ENCODE data around the gene ANXA2R.
"Not testable (repeated sequence)": the region's sequence is repeated elsewhere in the genome, so short reads cannot be mapped to it uniquely, and the experiment has no call there.

The ANXA2R gene

DNA sequence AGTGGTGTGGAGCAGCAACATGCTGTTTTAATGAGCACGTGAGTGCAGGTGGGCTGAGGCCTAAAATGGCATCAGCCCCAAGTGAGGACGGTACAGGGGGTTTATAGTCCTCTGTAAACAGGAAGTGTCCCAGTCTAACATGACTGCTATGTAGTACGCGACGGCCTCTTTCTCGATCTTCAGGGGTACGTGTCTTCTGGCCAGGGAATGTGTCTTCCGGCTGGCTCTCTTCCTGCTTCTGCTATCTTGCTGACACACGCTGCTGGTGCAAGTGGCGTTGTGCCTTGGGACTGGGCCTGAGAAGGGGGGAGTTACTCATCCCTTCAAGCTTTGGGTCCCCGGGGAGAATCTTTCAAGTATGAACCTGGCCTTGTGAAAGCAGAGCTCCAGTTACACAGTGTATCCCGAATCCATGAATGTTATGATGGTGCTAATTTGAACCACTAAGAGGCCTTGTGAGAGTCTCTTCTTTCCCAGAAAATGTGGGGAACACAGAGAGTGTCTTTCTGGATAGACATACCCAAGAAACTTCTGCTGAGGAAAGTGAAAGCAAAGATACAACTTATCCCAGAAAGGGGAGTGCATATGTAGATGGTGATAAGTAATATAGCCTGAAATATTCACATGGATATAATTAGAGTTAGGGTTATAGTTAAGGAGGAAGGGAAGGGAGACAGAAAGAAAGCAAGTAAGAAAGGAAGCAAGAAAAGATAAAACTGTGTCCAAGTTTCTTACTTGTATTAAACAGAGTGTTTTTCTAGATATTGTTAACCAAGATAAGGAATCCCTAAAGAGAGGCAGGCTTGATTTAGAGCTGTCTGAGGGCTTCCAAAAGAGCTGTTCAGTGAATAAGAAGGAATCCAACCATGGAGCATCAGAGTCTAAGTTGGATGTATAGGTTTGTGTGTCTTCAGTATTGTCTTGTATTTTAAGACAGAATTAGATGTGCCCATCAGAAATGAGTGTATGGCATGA is 35.5 kb upstream of the ANXA2R start:
- CTCF ChIA-PET = no interaction called here
- DNase-seq (ENCODE audit: low spot score) = no peak
- TF ChIP-seq, protein P1, sequence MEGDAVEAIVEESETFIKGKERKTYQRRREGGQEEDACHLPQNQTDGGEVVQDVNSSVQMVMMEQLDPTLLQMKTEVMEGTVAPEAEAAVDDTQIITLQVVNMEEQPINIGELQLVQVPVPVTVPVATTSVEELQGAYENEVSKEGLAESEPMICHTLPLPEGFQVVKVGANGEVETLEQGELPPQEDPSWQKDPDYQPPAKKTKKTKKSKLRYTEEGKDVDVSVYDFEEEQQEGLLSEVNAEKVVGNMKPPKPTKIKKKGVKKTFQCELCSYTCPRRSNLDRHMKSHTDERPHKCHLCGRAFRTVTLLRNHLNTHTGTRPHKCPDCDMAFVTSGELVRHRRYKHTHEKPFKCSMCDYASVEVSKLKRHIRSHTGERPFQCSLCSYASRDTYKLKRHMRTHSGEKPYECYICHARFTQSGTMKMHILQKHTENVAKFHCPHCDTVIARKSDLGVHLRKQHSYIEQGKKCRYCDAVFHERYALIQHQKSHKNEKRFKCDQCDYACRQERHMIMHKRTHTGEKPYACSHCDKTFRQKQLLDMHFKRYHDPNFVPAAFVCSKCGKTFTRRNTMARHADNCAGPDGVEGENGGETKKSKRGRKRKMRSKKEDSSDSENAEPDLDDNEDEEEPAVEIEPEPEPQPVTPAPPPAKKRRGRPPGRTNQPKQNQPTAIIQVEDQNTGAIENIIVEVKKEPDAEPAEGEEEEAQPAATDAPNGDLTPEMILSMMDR (conservative IDR thresholded peaks at IDR 0.05; ENCODE audit: low read depth) = no peak
- POLR2A ChIA-PET (ENCODE audit: low non-redundant PET) = interaction anchor here (0.5 kb wide), 1 partner anchor 86 kb away, joined by 5 read pairs; no protein-coding TSS in a partner anchor
- peak overlapping the region; percentile 15 for H3K27ac ChIP-seq

DNA sequence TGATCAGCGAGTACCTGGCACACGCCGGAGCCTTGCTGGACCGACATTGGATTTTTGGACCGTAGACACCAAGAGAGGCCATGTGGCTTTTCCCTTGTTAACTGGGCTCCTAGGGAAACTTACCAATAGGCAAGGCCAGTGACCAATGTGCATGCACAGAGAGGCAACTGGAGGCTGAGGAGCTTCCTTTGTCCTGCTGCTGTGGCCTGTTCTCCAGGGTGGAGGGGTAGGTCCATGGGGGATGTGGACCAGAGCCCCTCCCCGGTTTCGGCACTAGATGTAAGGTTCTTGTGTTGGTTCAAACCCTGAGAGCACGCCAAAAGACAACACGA is 34.8 kb upstream of the ANXA2R start:
- TF ChIP-seq, protein P1 (conservative IDR thresholded peaks at IDR 0.05; ENCODE audit: low read depth) = no peak
- POLR2A ChIA-PET (ENCODE audit: low non-redundant PET) = no interaction called here
- peak overlapping the region; percentile 15 for H3K27ac ChIP-seq
- DNase-seq (ENCODE audit: low spot score) = no peak
- CTCF ChIA-PET = no interaction called here

DNA sequence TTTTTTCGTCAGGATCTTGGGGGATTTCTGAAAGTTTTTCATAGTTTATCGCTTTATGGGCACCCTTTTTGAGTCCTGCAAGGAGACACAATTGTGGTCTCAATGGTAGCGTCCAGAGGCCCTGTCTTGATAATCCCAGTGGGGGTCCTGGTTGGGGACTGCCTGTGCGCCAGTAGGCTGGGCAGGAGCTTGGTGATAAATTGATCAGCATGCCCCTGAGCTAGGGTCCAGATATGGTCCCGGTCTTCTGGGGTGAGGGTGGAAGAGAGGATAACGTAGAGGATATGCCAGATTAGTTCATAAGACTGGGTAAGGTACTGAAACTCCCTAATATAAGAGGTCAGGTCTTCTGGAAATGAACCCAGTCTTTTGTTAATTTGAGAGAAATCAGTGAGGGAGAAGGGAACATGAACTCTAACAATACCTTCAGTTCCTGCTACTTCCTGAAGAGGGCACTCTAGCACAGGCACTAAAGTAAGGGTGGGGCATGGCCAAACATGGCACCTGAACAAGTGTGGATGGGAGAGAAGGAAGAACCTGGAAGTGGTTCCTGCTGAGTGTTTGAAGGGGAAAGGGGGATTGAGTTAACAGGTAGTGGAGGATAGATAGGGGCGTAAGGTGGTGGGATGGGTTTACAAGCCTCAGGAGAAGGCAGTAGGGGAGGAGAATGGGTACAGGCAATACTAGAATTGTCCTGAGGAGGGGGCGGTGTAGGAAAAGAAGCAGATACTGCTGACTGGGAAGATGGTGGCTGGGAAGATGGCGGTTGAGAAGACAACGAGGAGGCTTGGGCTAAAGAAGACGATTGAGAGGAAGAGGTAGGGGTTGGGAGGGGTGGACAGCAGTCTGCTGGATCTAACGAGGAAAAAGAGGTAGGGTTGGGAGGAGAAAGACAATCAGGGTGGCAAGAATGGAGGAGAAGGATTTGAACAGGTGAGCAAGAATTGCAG is 33.8 kb upstream of the ANXA2R start:
- ChIA-PET POLR2A (ENCODE audit: low non-redundant PET) (no interaction called here), CTCF (no interaction called here)
- DNase-seq (ENCODE audit: low spot score) = no peak
- no peak overlapping the region for H3K27ac ChIP-seq
- TF ChIP-seq, protein P1 (conservative IDR thresholded peaks at IDR 0.05; ENCODE audit: low read depth) = peak; percentile 57

DNA sequence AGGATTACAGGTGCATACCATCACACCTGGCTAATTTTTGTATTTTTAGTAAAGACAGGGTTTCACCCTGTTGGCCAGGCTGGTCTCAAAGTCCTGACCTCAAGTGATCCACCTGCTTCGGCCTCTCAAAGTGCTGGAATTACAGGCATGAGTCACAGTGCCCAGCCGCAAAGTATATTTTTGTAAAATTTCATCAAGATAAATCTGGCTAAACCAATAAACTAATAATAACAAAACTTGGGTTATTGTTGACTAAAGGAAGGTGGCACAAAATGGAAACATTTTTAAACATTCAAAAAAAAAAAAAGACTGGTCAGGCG is 29.2 kb upstream of the ANXA2R start:
- H3K27ac ChIP-seq, CTCF ChIA-PET: not testable (repeated sequence)
- POLR2A ChIA-PET (ENCODE audit: low non-redundant PET) = interaction anchor here (0.6 kb wide), 1 partner anchor 269 kb away, joined by 7 read pairs; no protein-coding TSS in a partner anchor

DNA sequence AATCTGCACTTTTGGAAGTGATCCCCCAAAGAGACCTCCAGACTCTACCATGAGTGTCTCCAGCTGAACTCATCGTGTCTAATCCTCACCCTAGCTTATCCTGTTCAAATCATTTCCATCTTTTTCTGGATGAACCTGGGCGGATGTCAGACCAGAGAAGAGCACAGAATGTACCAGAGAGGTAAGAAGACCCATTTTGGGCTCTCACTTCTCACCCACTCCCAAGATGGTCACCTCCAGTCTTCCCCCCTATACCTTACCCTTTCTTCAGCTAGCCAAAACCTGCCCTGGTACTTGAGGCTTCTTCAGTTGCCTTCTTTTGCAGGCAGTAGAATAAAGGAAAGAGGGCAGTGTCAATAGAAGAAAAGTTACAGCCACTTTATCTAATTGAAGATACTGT is 27.9 kb upstream of the ANXA2R start:
- no peak for DNase-seq (ENCODE audit: low spot score)
- CTCF ChIA-PET = no interaction called here
- POLR2A ChIA-PET (ENCODE audit: low non-redundant PET) = no interaction called here
- TF ChIP-seq, protein P1 (conservative IDR thresholded peaks at IDR 0.05; ENCODE audit: low read depth) = no peak
- no peak overlapping the region for H3K27ac ChIP-seq

More for the DNA sequence above, 29.2 kb upstream of the ANXA2R start:
- not testable (repeated sequence) for DNase-seq (ENCODE audit: low spot score)

DNA sequence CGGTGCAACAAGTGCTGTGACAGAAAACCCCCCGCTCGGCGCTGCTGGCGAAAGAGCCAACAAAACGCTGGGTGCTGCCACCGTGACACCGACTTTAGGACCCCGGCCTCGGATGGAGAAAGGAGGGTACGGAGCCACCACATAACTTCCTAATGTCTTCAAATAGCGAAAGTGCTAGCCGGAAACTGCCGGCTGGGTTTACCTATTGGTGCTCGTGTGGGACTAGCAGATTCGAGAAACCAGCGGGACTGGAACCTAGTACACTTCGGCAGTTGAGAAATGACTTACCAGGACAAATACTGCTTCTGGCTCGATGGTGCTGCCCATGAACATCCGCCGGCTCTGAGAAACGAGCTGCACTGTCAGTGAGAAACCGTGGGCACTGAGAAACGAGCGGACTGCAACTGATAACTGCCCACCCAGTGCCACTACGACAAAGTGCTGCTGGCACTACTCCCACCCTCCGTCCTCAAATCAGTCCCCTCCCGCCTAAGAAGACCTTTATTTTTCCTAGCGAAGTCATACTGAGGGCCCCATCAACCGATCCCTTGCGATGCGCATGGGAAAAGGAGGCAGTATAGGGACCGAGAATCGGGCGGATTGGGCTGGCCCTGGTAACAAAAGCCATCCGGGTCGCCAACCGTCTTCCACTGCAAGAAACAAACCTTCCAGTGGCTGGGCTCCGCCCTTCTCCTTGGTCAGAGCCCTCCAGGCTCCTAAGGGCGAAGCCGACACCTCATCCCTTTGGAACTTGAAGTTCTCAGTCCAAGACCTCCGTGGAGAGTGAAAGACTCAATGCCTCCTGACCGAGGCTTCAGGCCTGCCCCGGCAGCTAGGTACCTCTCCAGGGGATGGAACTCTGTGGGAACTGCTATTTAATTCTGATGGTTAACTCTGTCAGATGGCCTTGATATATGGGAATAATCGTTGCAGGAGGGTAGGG is 27.0 kb upstream of the ANXA2R start:
- peak overlapping the region; percentile 98 for H3K27ac ChIP-seq
- ChIA-PET CTCF (no interaction called here), POLR2A (ENCODE audit: low non-redundant PET) (no interaction called here)
- TF ChIP-seq, protein P1 (conservative IDR thresholded peaks at IDR 0.05; ENCODE audit: low read depth) = no peak
- DNase-seq (ENCODE audit: low spot score) = peak; percentile 69
